Smooth muscle cell (in vitro differentiated cells): ENCODE measurements around the gene SGPL1. TPM values are rescaled to one million over a fixed set of nuclear protein-coding genes. Genes with fewer than 3 reads are reported as not detected.

Experiments
- DNase-seq: peaks from one replicate; lab custom pipeline; 2025; ENCODE audit not compliant: unreplicated experiment; lab: John Stamatoyannopoulos, UW
- H2AFZ ChIP-seq: fragments of 200-600 bp; sonication (generic); 2 replicates; pipeline ENCODE4 v1.6.0; 2016; ENCODE audit warnings: antibody characterized with exemption, low read depth, mild to moderate bottlenecking
- H3F3A ChIP-seq: fragments of 200-600 bp; sonication (generic); 2 replicates; pipeline ENCODE4 v1.6.0; 2017; ENCODE audit warnings: antibody characterized with exemption, low read depth
- H3K27ac ChIP-seq: fragments of 200-600 bp; sonication (generic); 2 replicates; pipeline ENCODE4 v1.5.1; 2016; ENCODE audit warnings: low read depth, mild to moderate bottlenecking
- H3K27me3 ChIP-seq: fragments of 200-600 bp; sonication (generic); 2 replicates; pipeline ENCODE4 v1.6.1; 2016; ENCODE audit warnings: low read depth, mild to moderate bottlenecking
- H3K36me3 ChIP-seq: fragments of 200-600 bp; sonication (generic); 2 replicates; pipeline ENCODE4 v1.5.1; 2016; ENCODE audit warnings: low read depth
- H3K4me1 ChIP-seq: fragments of 200-600 bp; sonication (generic); 2 replicates; pipeline ENCODE4 v1.5.1; 2016; ENCODE audit warnings: low read depth
- H3K4me2 ChIP-seq: fragments of 200-600 bp; sonication (generic); 2 replicates; pipeline ENCODE4 v1.6.0; 2016; ENCODE audit warnings: mild to moderate bottlenecking
- H3K4me3 ChIP-seq: fragments of 200-600 bp; sonication (generic); 2 replicates; pipeline ENCODE4 v1.5.1; 2016; ENCODE audit warnings: mild to moderate bottlenecking
- H3K79me2 ChIP-seq: fragments of 200-600 bp; sonication (generic); 2 replicates; pipeline ENCODE4 v1.6.0; 2016; ENCODE audit warnings: low read depth, mild to moderate bottlenecking
- H3K9ac ChIP-seq: fragments of 200-600 bp; sonication (generic); 2 replicates; pipeline ENCODE4 v1.6.0; 2016; ENCODE audit warnings: low read depth
- H3K9me3 ChIP-seq: fragments of 200-600 bp; sonication (generic); replicated peaks from 2 replicates; pipeline ENCODE4 v1.5.1; 2016; ENCODE audit warnings: low read depth
- H4K20me1 ChIP-seq: fragments of 200-600 bp; sonication (generic); 2 replicates; pipeline ENCODE4 v1.6.0; 2016; ENCODE audit warnings: low read depth
- WGBS: methylation state at CpG from one replicate; pipeline ENCODE4 v1.1.7; 2016; ENCODE audit warnings: low lambda C conversion rate; 5-methylcytosine and 5-hydroxymethylcytosine counted together
- polyA plus RNA-seq: library from polyadenylated mRNA; unstranded; fragments of >200 nt; fragmentation: Nextera tagmentation; extraction: Ambion mirVana; gene quantifications from 2 replicates; pipeline ENCODE4 v1.2.1, GENCODE V29; 2016
- total RNA-seq: library from RNA; depleted of rRNA; stranded (reverse); fragments of >200 nt; gene quantifications from 2 replicates; pipeline ENCODE4 v1.2.3, GENCODE V29; 2014
- TF ChIP-seq, protein P1 (sequence below): fragments of 200-600 bp; sonication (generic); IDR thresholded peaks from 2 replicates; pipeline ENCODE4 v1.5.1; 2017; ENCODE audit warnings: borderline replicate concordance, mild to moderate bottlenecking, antibody characterized with exemption; ENCODE audit not compliant: insufficient read depth, poor library complexity, severe bottlenecking

Gene SGPL1
- total and polyA plus RNA-seq, 2 experiments from 2014 or later: 20.0 to 41.1 TPM

DNA sequence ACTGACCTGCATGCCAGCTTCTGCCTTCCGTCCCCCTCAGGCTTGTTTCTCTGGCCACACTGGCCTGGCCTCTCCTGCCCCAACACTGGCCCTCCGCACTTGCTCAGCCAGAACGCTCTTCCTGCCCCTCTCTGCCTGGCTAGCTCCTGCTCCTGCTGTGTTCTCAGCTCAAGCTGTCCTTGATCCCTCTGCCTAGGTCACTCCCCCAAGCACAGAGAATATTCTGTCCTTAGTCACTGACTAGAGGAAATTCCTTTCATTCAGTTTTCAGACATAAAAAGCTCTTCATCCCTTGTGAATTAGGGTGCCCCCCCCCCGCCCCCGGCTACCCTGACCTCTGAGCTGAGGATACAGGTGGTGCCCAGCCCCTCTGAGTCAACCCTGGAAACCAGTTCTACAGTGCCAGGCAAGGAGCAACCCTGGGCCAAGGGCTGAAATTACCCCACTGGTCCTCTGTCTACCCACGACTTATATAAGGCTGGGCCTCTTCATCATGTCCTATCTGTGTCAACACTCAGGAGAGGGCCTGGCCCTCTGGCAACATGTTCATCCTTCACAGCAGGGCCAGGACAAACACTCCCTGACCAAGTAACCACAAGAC, 6.6 kb upstream of the SGPL1 start:
- H3K79me2 ChIP-seq: no peaks in the 10 kb centered on the region
- H3K4me2 ChIP-seq: no peak overlapping the region
- H3K4me1 ChIP-seq: no peaks in the 10 kb centered on the region
- H3K4me3 ChIP-seq: no peak overlapping the region
- TF ChIP-seq, protein P1, sequence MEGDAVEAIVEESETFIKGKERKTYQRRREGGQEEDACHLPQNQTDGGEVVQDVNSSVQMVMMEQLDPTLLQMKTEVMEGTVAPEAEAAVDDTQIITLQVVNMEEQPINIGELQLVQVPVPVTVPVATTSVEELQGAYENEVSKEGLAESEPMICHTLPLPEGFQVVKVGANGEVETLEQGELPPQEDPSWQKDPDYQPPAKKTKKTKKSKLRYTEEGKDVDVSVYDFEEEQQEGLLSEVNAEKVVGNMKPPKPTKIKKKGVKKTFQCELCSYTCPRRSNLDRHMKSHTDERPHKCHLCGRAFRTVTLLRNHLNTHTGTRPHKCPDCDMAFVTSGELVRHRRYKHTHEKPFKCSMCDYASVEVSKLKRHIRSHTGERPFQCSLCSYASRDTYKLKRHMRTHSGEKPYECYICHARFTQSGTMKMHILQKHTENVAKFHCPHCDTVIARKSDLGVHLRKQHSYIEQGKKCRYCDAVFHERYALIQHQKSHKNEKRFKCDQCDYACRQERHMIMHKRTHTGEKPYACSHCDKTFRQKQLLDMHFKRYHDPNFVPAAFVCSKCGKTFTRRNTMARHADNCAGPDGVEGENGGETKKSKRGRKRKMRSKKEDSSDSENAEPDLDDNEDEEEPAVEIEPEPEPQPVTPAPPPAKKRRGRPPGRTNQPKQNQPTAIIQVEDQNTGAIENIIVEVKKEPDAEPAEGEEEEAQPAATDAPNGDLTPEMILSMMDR: no peak
- H3K9ac ChIP-seq: no peak overlapping the region
- no peaks in the 10 kb centered on the region for H3K27me3 ChIP-seq
- DNase-seq: no peak
- 67% methylated on average over 6 of the region's 6 CpGs for WGBS
- no peaks in the 10 kb centered on the region for H3F3A ChIP-seq
- no peak overlapping the region for H2AFZ ChIP-seq
- H3K9me3 ChIP-seq: no peaks in the 10 kb centered on the region
- H4K20me1 ChIP-seq: no peaks in the 10 kb centered on the region
- H3K36me3 ChIP-seq: no peaks in the 10 kb centered on the region
- peak overlapping the region; percentile 10 for H3K27ac ChIP-seq

DNA sequence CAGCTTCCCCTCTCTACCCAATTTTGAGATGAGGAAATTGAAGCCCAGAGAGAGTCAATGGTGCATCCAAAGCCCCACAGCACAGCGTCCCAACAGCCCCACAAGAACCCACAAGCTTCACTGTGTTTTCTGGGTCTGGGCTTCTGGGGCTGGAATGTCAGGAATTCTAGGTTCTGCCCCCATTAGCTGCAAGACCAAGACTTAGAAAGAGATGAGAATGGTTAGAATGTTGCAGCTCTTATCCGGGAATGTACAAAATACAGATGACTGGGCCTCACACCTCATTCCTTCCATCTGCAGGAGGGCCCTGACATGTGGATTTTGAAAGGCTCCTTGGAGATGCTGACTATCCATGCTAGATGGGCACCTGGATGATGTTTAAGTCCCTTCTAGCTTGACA, 6.0 kb upstream of the SGPL1 start:
- H3K4me2 ChIP-seq: no peak overlapping the region
- no peak overlapping the region for H3K4me3 ChIP-seq
- 62% methylated on average over 2 of the region's 2 CpGs for WGBS
- no peaks in the 10 kb centered on the region for H3K4me1 ChIP-seq
- H3K9me3 ChIP-seq: no peaks in the 10 kb centered on the region
- H2AFZ ChIP-seq: no peak overlapping the region
- H3K79me2 ChIP-seq: no peaks in the 10 kb centered on the region
- no peaks in the 10 kb centered on the region for H4K20me1 ChIP-seq
- no peak overlapping the region for H3K27ac ChIP-seq
- H3K9ac ChIP-seq: no peak overlapping the region
- no peaks in the 10 kb centered on the region for H3K36me3 ChIP-seq
- DNase-seq: no peak
- no peaks in the 10 kb centered on the region for H3F3A ChIP-seq
- no peaks in the 10 kb centered on the region for H3K27me3 ChIP-seq
- TF ChIP-seq, protein P1: no peak

DNA sequence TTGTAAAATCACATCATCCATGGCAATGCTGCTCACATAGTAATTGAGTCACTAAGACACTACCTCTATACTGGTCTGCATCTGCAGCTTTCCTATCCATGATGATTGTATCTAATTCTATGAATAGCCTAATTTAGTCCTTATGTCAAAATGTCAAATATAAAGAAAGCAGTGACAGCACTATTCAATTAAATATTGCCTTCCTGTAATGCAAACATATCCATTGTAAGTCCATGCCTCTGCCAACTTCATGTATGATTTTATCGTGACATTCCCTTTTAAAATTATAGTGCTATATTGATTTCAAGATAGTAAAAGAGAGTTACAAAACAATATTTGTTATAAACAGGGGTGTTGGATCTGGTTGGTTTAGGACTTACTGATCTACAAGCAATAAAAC, 4.8 kb upstream of the SGPL1 start:
- Histone ChIP-seq H3K79me2 (no peaks in the 10 kb centered on the region), H3K27me3 (no peaks in the 10 kb centered on the region), H3K27ac (no peak overlapping the region), H3K4me3 (no peak overlapping the region), H3F3A (no peaks in the 10 kb centered on the region), H2AFZ (no peak overlapping the region), H3K4me2 (no peak overlapping the region), H3K9me3 (no peaks in the 10 kb centered on the region), H4K20me1 (no peaks in the 10 kb centered on the region), H3K9ac (no peak overlapping the region), H3K4me1 (peaks cover 5% of the 10 kb centered on the region), H3K36me3 (no peaks in the 10 kb centered on the region)
- DNase-seq: no peak
- WGBS: 3% methylated on average over 1 of the region's 1 CpG
- TF ChIP-seq, protein P1: no peak

DNA sequence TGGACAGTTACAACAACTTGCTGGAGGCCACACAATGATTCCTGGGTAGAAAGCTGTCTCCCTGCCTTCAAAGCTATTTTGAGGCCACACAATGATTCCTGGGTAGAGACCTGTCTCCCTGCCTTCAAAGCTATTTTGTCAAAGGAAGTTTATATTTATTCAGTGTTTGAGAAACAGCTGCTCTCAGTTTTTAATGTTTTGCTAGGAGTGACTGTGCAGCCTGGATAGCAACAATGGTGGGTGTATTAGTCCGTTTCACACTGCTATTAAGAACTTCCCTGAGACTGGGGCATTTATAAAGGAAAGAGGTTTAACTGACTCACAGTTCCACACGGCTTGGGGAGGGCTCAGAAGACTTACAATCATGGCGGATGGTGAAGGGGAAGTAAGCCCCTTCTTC, 3.9 kb upstream of the SGPL1 start:
- no peak for DNase-seq
- H3K4me1 ChIP-seq: peaks cover 5% of the 10 kb centered on the region
- no peaks in the 10 kb centered on the region for H3K36me3 ChIP-seq
- H3K4me2 ChIP-seq: no peak overlapping the region
- no peak overlapping the region for H3K27ac ChIP-seq
- H3K4me3 ChIP-seq: no peak overlapping the region
- TF ChIP-seq, protein P1: no peak
- H3K9ac ChIP-seq: no peak overlapping the region
- WGBS: 46% methylated on average over 3 of the region's 3 CpGs
- no peaks in the 10 kb centered on the region for H3F3A ChIP-seq
- peaks cover 1% of the 10 kb centered on the region for H3K79me2 ChIP-seq
- H4K20me1 ChIP-seq: no peaks in the 10 kb centered on the region
- H2AFZ ChIP-seq: no peak overlapping the region
- H3K27me3 ChIP-seq: no peaks in the 10 kb centered on the region
- H3K9me3 ChIP-seq: no peaks in the 10 kb centered on the region
